ENCODE data around the gene ZNF543.
"Not testable (repeated sequence)": the region's sequence is repeated elsewhere in the genome, so short reads cannot be mapped to it uniquely, and the experiment has no call there.

Gene ZNF543

DNA sequence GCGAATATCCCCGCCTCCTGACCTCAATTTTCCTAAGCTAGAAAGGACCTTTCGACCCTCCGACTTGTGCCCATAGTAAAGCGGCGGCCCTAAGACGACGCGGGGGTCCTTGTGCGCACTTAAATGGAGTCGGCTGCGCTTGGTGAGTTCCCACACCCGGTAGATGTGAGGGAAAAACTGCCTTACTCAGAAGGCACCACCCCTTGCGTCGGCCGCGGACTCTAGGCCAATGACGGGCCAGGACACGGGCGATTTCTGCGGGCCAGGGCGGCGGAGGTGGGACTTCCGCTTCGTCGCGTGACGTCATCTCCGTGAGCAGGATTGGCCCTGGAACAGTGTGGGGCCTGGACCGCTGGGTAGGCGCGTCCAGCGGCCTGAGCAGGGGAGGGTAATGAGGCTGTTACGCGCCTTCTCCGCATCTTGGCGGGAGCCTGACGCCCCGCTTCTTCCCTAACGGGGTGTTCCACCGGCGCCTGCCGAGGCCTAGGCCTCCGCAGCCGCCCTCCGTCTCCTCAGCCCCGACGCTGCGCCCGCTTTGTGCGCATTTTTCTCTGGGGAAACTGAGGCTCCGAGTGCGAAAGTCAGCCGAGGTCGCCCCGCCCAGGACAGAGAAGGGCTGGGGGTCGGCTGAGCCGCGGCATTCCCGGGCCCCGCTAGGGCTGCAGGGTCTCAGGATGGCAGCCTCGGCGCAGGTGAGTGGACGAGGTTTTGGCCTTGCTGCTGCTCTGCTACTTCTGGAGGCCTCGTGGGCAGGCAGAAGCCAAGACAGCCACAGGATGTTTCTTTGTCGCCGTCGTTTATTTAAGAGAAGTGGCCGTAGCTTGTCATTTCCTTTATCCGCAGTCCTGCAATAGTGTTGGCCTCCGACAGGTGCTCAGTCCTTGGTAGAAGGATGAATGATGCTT lies at the start of gene ZNF543:
Gene ZNF543 (plus strand): TSS at position 293 of the 905 bp plus-strand sequence. CDS start 382 bp downstream, at position 675.
- Histone ChIP-seq H3K36me3 (ENCODE audit: control insufficient read depth, insufficient read depth, low read length) (peaks cover 21% of the 10 kb centered on the region), H3K27me3 (ENCODE audit: control insufficient read depth, insufficient read depth, low read length) (peaks cover 29% of the 10 kb centered on the region), H3K4me1 (ENCODE audit: control insufficient read depth, insufficient read depth, low read length) (peaks cover 4% of the 10 kb centered on the region; the same call in 1 of the 2 replicates), H3K4me3 (ENCODE audit: low read depth, low read length) (peak within 1 kb of the TSS; percentile 90), H3K9ac (ENCODE audit: low read length) (peak within 1 kb of the TSS; percentile 88), H3K9me3 (ENCODE audit: control insufficient read depth, insufficient read depth, low read depth, low read length) (no peaks in the 10 kb centered on the region), H3K27ac (ENCODE audit: low read depth, low read length) (peak within 1 kb of the TSS; percentile 46; the same call in 1 of the 2 replicates)

DNA sequence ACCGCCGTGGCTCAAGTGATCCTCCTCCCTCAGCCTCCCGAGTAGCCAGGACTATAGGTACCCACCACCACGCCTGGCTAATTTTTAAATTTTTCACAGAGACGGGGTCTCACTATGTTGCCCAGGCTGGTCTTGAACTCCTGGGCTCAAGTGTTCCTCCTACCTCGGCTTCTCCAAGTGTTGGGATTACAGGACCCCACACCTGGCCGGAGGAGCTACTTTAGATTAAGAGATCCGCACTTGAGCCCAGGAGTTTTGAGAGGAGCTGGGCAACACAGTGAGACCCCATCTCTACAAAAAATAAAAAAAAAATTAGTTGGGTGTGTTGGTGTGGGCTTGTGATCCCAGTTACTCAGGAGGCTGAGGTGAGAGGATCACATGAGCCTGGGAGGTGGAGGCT lies 49.0 kb upstream of the ZNF543 start:
- H3K9me3 ChIP-seq (ENCODE audit: control insufficient read depth, insufficient read depth, low read depth, low read length), result no peaks in the 10 kb centered on the region
- H3K4me1 ChIP-seq (ENCODE audit: control insufficient read depth, insufficient read depth, low read length), result peaks cover 8% of the 10 kb centered on the region; the same call in 1 of the 2 replicates
- no peaks in the 10 kb centered on the region for H3K36me3 ChIP-seq (ENCODE audit: control insufficient read depth, insufficient read depth, low read length)
- H3K27ac ChIP-seq (ENCODE audit: low read depth, low read length), result no peak overlapping the region
- H3K9ac ChIP-seq (ENCODE audit: low read length), result no peak overlapping the region
- H3K27me3 ChIP-seq (ENCODE audit: control insufficient read depth, insufficient read depth, low read length), result no peaks in the 10 kb centered on the region
- no peak overlapping the region for H3K4me3 ChIP-seq (ENCODE audit: low read depth, low read length)

DNA sequence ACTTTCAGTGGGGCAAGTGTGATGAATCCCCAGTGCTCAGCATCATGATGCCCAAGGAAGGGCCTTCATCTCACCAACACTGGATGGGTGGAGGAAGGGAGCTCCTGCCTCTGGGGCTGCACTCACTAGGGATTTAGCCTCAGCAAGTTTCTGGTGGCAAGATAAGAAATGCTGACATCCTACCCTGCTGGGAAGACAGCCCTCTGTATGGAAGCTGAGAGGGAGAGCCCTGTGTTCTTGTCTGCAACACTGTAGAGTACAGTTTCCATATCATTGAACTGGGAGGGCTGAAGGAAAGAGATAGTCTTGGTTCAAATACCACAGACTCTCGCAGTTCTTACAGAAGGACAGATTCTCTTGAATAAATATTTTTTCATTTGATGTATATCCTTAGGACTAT lies 47.3 kb upstream of the ZNF543 start:
- H3K36me3 ChIP-seq (ENCODE audit: control insufficient read depth, insufficient read depth, low read length), result no peaks in the 10 kb centered on the region
- H3K4me3 ChIP-seq (ENCODE audit: low read depth, low read length), result no peak overlapping the region
- H3K9ac ChIP-seq (ENCODE audit: low read length), result no peak overlapping the region
- no peak overlapping the region for H3K27ac ChIP-seq (ENCODE audit: low read depth, low read length)
- no peaks in the 10 kb centered on the region for H3K9me3 ChIP-seq (ENCODE audit: control insufficient read depth, insufficient read depth, low read depth, low read length)
- H3K4me1 ChIP-seq (ENCODE audit: control insufficient read depth, insufficient read depth, low read length), result peaks cover 4% of the 10 kb centered on the region; the same call in 1 of the 2 replicates
- no peaks in the 10 kb centered on the region for H3K27me3 ChIP-seq (ENCODE audit: control insufficient read depth, insufficient read depth, low read length)

DNA sequence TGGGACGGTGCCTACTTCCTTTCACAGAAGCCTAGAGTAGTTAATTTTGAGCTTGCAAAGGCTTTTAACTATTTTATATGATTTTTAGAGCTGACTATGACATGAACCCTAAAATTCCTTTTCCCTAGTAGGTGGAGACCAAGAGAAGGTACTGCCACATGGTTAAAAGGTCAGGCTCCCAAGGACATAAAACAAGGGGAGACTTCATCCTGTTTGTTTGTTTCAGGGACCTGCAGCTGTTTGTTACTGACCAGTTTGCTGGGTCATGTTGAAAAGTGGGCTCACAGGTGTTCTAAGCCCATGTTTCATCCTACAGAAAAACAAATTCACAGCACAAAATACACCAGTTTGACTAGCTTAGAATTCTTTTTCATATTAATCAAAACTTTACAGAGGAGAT lies 43.8 kb upstream of the ZNF543 start:
- Histone ChIP-seq H3K4me3 (ENCODE audit: low read depth, low read length) (no peak overlapping the region), H3K27ac (ENCODE audit: low read depth, low read length) (no peak overlapping the region), H3K36me3 (ENCODE audit: control insufficient read depth, insufficient read depth, low read length) (peaks cover 6% of the 10 kb centered on the region; the same call in 1 of the 2 replicates), H3K9ac (ENCODE audit: low read length) (no peak overlapping the region), H3K9me3 (ENCODE audit: control insufficient read depth, insufficient read depth, low read depth, low read length) (no peaks in the 10 kb centered on the region), H3K4me1 (ENCODE audit: control insufficient read depth, insufficient read depth, low read length) (peaks cover 5% of the 10 kb centered on the region; the same call in 1 of the 2 replicates), H3K27me3 (ENCODE audit: control insufficient read depth, insufficient read depth, low read length) (no peaks in the 10 kb centered on the region)

DNA sequence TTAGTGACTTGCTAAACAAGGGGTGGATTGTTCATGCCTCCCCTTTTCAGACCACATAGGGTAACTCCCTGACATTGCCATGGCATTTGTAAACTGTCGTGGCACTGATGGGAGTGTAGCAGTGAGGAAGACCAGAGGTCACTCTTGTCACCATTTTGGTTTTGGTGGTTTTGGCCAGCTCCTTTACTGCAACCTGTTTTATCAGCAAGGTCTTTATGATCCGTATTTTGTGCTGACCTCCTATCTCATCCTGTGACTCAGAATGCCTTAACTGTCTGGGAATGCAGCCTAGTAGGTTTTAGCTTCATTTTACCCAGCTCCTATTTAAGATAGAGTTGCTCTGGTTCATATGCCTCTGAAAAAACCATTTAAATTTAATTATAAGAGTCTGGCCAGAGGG lies 41.8 kb upstream of the ZNF543 start:
- H3K9ac ChIP-seq (ENCODE audit: low read length); H3K9me3 ChIP-seq (ENCODE audit: control insufficient read depth, insufficient read depth, low read depth, low read length); H3K27me3 ChIP-seq (ENCODE audit: control insufficient read depth, insufficient read depth, low read length); H3K4me3 ChIP-seq (ENCODE audit: low read depth, low read length); H3K27ac ChIP-seq (ENCODE audit: low read depth, low read length): not testable (repeated sequence)
- Histone ChIP-seq H3K36me3 (ENCODE audit: control insufficient read depth, insufficient read depth, low read length) (peaks cover 18% of the 10 kb centered on the region), H3K4me1 (ENCODE audit: control insufficient read depth, insufficient read depth, low read length) (peaks cover 12% of the 10 kb centered on the region; the same call in 1 of the 2 replicates)

DNA sequence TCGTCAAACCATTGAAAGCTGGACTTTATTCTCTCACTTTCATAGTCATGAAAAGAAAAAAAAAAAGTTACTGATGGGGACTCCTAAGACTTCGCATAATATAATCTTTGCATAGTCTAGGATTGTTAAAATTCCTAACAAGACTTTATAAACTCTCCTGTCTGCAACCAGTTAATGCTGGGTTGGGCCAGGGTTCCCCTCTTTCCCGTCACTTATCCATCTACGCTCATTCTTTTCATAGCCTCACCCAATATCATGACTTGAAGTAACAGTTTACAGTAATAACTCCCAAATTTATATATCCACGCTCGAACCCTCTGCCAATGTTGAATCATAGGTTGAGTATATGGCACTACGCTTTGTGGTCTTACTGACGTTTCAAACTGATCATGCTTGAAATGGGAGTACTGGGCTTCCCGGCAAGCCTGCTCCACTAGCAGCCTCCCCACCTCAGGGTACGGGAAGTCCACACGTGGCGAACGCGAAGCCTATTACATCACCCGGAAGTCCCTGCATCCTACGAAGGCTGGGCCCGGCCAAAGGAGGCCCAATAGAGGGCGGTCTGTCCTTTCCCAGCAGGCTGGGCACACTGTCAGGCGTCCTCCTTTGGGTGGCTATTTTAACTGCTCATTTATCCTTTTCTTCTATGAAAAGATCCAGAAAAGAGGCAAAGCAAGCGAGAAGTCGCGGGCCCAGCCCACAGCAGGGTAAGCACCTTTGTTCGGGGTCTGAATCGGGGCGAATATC lies 40.7 kb upstream of the ZNF543 start:
- H3K36me3 ChIP-seq (ENCODE audit: control insufficient read depth, insufficient read depth, low read length), result peaks cover 28% of the 10 kb centered on the region
- no peaks in the 10 kb centered on the region for H3K27me3 ChIP-seq (ENCODE audit: control insufficient read depth, insufficient read depth, low read length)
- H3K4me3 ChIP-seq (ENCODE audit: low read depth, low read length), result peak overlapping the region; percentile 83
- H3K4me1 ChIP-seq (ENCODE audit: control insufficient read depth, insufficient read depth, low read length), result peaks cover 12% of the 10 kb centered on the region; the same call in 1 of the 2 replicates
- peak overlapping the region; percentile 97 for H3K9ac ChIP-seq (ENCODE audit: low read length)
- H3K9me3 ChIP-seq (ENCODE audit: control insufficient read depth, insufficient read depth, low read depth, low read length), result no peaks in the 10 kb centered on the region
- peak overlapping the region; percentile 92 for H3K27ac ChIP-seq (ENCODE audit: low read depth, low read length)

DNA sequence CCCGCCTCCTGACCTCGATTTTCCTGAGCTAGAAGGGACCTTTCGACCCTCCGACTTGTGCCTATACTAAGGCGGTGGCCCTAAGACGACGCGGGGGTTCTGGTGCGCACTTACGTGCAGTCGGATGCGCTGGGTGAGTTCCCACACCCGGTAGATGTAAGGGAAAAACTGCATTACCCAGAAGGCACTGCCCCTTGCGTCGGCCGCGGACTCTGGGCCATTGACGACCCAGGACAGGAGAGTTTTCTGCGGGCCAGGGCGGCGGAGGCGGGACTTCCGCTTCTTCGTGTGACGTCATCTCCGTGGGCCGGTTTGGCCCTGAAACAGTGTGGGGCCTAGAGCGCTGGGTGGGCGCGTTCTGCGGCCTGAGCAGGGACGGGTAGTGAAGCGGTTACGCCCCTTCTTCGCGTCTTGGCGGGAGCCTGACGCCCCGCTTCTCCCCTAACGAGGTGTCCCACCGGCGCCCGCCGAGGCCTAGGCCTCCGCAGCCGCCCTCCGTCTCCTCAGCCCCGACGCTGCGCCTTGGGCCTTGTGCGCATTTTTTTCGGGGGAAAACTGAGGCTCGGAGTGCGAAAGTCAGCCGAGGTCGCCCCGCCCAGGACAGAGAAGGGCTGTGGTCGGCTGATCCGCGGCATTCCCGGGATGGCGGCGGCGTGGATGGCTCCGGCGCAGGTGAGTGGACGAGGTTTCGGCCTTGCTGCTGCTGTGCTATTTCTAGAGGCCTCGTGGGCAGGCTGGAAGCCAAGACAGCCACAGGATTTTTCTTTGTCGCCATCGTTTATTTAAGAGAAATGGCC lies 39.9 kb upstream of the ZNF543 start, which contains the start of gene ZNF460:
Gene ZNF460 (plus strand): TSS at position 321 of the 797 bp plus-strand sequence. CDS start 322 bp downstream, at position 643.
- peak within 1 kb of the TSS; percentile 92 for H3K27ac ChIP-seq (ENCODE audit: low read depth, low read length)
- H3K9ac ChIP-seq (ENCODE audit: low read length), result peak within 1 kb of the TSS; percentile 97
- no peaks in the 10 kb centered on the region for H3K9me3 ChIP-seq (ENCODE audit: control insufficient read depth, insufficient read depth, low read depth, low read length)
- H3K36me3 ChIP-seq (ENCODE audit: control insufficient read depth, insufficient read depth, low read length), result peaks cover 36% of the 10 kb centered on the region
- no peaks in the 10 kb centered on the region for H3K27me3 ChIP-seq (ENCODE audit: control insufficient read depth, insufficient read depth, low read length)
- H3K4me1 ChIP-seq (ENCODE audit: control insufficient read depth, insufficient read depth, low read length), result peaks cover 12% of the 10 kb centered on the region; the same call in 1 of the 2 replicates
- H3K4me3 ChIP-seq (ENCODE audit: low read depth, low read length), result peak within 1 kb of the TSS; percentile 83

DNA sequence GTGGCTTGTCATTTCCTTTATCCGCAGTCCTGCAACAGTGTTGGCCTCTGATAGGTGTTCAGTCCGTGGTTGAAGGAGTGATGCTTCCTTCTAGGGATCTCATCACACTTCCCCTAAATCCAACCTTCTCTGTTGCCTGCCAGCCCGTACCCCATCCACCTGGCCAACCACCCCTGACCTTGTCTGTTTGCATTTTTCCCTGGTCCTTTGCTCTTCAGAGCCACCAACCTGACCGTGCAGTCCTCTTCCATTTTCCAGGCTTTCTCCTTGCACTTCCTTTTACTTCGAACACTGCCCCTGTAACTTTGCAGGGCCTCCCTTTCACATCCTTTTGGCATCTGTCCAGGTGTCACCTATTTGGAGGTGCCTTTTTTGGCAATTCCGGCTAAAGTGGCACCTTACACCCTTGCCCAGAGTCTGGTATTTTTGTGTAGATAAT lies 39.3 kb upstream of the ZNF543 start:
- H3K9ac ChIP-seq (ENCODE audit: low read length), result peak overlapping the region; percentile 97
- H3K4me1 ChIP-seq (ENCODE audit: control insufficient read depth, insufficient read depth, low read length), result peaks cover 12% of the 10 kb centered on the region; the same call in 1 of the 2 replicates
- H3K27me3 ChIP-seq (ENCODE audit: control insufficient read depth, insufficient read depth, low read length), result no peaks in the 10 kb centered on the region
- H3K36me3 ChIP-seq (ENCODE audit: control insufficient read depth, insufficient read depth, low read length), result peaks cover 42% of the 10 kb centered on the region
- H3K4me3 ChIP-seq (ENCODE audit: low read depth, low read length), result peak overlapping the region; percentile 83
- H3K9me3 ChIP-seq (ENCODE audit: control insufficient read depth, insufficient read depth, low read depth, low read length), result no peaks in the 10 kb centered on the region
- peak overlapping the region; percentile 92 for H3K27ac ChIP-seq (ENCODE audit: low read depth, low read length)

DNA sequence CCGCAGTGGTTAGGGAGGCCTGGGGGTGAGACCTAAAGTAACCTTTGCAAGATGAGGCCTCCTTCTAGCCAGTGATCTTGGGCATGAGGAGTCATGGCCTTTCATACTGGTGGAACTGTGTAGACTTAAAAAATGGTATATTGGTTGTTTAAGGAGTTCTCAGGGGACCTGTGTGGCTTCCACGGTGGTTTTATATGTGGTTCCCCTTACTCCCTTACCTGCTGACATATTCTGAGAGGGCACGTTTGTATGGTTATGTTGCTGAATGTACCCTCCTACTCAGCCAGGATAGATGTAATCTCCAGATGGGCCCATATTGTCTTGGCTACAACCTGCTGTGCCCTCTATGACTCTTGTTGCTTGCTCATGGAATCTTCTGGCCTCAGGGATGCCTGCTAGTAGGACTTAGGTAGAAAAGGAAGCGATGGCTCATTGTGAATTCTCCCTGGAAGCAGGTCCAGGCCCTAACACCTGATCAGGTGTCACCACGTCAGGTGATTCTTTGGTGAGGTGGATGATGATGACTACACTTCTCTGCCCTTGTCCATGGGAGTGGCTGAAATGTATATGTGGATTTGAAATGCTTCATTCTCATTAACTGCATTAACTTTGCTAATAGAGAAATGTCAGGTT lies 38.1 kb upstream of the ZNF543 start:
- H3K36me3 ChIP-seq (ENCODE audit: control insufficient read depth, insufficient read depth, low read length), result peaks cover 52% of the 10 kb centered on the region
- H3K9me3 ChIP-seq (ENCODE audit: control insufficient read depth, insufficient read depth, low read depth, low read length), result no peaks in the 10 kb centered on the region
- H3K27ac ChIP-seq (ENCODE audit: low read depth, low read length), result no peak overlapping the region
- H3K4me3 ChIP-seq (ENCODE audit: low read depth, low read length), result peak overlapping the region; percentile 83
- peaks cover 12% of the 10 kb centered on the region; the same call in 1 of the 2 replicates for H3K4me1 ChIP-seq (ENCODE audit: control insufficient read depth, insufficient read depth, low read length)
- H3K27me3 ChIP-seq (ENCODE audit: control insufficient read depth, insufficient read depth, low read length), result no peaks in the 10 kb centered on the region
- H3K9ac ChIP-seq (ENCODE audit: low read length), result no peak overlapping the region

DNA sequence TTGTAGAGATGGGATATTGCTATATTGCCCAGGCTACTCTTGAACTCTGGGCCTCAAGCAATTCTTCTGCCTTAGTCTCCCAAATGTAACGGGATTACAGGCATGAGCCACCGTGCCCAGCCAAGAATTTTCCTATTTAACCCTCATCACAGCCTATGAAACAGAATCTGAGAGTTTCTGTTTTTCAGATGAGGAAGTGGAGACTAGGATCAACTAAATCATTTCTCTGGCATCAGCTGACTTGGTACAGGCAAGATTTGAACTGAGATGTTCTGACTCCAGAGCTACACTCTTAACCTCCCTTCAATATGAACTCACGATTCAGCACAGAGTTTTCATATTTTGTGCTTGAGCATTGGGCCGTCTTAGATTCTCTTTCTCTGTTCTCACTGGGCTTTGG lies 31.9 kb upstream of the ZNF543 start:
- Histone ChIP-seq H3K27me3 (ENCODE audit: control insufficient read depth, insufficient read depth, low read length) (no peaks in the 10 kb centered on the region), H3K4me1 (ENCODE audit: control insufficient read depth, insufficient read depth, low read length) (no peaks in the 10 kb centered on the region), H3K4me3 (ENCODE audit: low read depth, low read length) (no peak overlapping the region), H3K9me3 (ENCODE audit: control insufficient read depth, insufficient read depth, low read depth, low read length) (peaks cover 3% of the 10 kb centered on the region; the same call in 1 of the 2 replicates), H3K9ac (ENCODE audit: low read length) (no peak overlapping the region), H3K36me3 (ENCODE audit: control insufficient read depth, insufficient read depth, low read length) (peaks cover 95% of the 10 kb centered on the region), H3K27ac (ENCODE audit: low read depth, low read length) (no peak overlapping the region)

Measured in HUES6 (cell line).